Fibroblast of skin of left biceps (primary cell): ENCODE results near the gene PCDHGC3.

ENCODE experiments used
- DNase-seq, 2 experiments: peaks; one replicate each; pipeline ENCODE4 v3.0.0-alpha.2; 2013; ENCODE audit warnings: low read depth in 2 of 2

The PCDHGC3 gene

DNA sequence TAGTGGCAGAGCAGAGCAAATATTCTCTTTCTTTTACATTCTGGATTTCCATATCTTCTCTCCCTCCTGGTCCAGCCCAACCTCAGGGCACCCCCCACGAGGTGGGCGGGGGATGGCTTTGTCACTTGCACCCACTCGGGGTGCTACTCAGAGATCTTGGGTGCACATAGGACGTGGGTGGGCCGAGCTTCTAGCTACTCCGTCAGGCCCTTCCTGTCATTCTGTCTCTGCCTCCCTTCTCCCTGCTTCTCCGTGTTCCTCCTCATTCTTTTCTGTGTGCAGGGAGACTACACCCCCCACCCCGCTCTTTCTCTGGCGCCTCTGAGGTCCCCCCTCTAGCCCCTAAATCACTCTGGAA, 32.7 kb downstream of the PCDHGC3 start:
- DNase-seq, result no peak

DNA sequence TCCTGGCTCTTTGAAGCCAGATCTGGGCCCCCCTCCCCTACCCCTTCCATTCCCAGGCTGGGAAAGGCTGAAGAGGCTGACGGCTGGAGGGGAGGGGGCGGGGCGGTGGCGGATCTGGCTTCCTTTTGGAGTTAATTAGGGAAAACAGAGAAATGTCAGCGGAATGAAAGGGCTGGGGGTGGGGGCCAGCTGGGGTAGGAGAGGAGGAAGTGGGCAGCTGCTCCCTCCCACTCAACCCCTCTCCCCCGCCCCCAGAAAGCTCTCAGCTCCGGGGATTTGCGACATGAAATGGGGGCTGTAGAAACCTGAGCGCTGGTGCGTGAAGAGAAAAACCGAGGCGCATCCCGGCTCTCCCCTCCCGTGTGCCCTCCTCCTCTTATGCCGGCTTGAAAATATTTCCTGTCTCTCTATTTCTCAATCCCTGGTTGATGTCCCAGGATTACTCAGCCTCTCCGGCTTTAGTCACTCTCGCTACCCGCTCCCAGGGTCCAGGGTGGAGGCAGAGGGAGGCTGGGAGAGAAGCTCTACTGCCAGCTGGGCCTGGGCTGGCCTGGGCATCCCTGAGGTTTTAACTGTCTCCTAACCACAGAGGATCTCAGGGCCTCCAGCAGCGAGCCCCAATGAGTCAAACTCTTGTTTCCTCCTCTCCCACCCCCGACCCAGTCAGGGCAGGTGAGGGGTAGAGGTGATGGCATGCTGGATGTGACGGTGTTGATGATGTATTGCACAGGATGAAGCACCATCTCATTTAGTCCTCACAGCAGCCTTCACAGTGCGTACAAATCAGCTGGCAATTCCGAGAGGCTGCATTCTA, 33.2 kb downstream of the PCDHGC3 start:
- DNase-seq, result peak; percentile 97

- DNase-seq, result no peak
Observed at GRCh38 chr5:141510160-141510559, 34.4 kb downstream of the PCDHGC3 start.

DNA sequence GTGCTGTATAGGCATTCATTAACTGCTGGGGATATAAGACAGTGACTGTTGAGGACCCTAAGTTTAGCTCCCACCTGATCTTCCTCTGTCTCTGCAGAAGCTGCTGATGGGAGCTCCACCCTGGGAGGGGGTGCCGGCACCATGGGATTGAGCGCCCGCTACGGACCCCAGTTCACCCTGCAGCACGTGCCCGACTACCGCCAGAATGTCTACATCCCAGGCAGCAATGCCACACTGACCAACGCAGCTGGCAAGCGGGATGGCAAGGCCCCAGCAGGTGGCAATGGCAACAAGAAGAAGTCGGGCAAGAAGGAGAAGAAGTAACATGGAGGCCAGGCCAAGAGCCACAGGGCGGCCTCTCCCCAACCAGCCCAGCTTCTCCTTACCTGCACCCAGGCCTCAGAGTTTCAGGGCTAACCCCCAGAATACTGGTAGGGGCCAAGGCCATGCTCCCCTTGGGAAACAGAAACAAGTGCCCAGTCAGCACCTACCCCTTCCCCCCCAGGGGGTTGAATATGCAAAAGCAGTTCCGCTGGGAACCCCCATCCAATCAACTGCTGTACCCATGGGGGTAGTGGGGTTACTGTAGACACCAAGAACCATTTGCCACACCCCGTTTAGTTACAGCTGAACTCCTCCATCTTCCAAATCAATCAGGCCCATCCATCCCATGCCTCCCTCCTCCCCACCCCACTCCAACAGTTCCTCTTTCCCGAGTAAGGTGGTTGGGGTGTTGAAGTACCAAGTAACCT, 35.3 kb downstream of the PCDHGC3 start:
- no peak for DNase-seq

DNA sequence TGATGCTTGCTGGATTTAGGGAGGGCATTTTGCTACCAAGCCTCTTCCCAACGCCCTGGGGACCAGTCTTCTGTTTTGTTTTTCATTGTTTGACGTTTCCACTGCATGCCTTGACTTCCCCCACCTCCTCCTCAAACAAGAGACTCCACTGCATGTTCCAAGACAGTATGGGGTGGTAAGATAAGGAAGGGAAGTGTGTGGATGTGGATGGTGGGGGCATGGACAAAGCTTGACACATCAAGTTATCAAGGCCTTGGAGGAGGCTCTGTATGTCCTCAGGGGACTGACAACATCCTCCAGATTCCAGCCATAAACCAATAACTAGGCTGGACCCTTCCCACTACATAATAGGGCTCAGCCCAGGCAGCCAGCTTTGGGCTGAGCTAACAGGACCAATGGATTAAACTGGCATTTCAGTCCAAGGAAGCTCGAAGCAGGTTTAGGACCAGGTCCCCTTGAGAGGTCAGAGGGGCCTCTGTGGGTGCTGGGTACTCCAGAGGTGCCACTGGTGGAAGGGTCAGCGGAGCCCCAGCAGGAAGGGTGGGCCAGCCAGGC, 36.1 kb downstream of the PCDHGC3 start:
- DNase-seq, result no peak

DNA sequence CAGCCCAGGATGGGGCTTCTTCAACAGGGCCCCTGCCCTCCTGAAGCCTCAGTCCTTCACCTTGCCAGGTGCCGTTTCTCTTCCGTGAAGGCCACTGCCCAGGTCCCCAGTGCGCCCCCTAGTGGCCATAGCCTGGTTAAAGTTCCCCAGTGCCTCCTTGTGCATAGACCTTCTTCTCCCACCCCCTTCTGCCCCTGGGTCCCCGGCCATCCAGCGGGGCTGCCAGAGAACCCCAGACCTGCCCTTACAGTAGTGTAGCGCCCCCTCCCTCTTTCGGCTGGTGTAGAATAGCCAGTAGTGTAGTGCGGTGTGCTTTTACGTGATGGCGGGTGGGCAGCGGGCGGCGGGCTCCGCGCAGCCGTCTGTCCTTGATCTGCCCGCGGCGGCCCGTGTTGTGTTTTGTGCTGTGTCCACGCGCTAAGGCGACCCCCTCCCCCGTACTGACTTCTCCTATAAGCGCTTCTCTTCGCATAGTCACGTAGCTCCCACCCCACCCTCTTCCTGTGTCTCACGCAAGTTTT, 36.7 kb downstream of the PCDHGC3 start:
- no peak for DNase-seq

GRCh38 chr5:141512911-141513626, 37.3 kb downstream of the PCDHGC3 start:
- DNase-seq, result no peak

DNA sequence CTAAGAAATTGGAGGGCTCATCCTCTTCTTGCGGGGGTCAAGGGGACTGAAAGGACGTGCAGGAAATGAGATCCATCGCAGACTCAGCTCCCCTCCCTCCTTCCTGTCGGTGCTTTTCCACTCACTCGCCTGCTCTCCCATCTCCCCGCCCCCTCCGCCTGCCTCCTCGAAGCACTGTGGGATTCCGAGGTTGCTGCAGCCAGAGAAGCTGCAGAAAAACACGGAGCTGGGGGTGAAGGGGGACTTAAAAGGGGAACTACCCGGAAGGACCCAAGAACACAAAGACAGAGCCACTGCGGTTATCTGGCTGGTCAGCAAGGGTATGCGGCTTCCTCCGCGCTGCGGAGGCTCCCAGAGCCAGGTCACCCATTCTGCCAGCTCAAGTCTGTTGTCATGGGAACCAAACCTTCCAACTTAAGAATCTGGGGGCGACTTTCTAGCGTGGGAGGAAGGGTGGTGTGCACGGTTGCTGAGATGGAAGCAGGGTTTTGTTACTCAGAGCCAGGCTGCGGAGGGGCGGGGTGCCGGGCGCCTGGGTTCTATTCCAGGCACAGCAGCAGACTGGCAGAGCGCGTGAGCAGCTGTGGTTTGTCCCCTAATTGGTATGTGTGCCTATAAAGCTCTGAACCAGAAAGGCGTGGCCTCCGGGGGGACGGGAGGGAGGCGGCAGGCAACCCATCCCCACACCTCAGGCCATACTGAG, 38.0 kb downstream of the PCDHGC3 start:
- DNase-seq, result no peak

GRCh38 chr5:141514330-141515133, 38.8 kb downstream of the PCDHGC3 start:
- no peak for DNase-seq

DNA sequence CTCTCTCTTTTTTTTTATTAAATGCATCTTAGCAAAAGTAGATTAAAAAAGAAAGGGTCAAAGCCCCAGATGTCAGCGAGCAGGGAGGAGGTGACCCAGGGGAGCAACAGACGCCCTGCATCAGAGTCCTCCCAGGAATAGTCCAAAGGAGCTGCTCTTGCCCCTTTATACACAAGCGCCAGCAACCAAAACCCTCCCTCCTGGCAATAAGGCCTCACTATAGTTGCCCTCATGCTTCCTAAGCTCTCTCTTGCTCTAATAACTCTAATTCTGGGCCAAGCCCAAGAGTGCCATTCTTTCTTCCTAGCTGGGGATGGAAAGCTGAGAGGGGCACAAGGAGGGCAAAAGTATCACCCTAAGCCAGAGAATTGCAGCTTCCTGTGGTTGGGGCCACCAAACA, 39.4 kb downstream of the PCDHGC3 start:
- DNase-seq, result no peak

DNA sequence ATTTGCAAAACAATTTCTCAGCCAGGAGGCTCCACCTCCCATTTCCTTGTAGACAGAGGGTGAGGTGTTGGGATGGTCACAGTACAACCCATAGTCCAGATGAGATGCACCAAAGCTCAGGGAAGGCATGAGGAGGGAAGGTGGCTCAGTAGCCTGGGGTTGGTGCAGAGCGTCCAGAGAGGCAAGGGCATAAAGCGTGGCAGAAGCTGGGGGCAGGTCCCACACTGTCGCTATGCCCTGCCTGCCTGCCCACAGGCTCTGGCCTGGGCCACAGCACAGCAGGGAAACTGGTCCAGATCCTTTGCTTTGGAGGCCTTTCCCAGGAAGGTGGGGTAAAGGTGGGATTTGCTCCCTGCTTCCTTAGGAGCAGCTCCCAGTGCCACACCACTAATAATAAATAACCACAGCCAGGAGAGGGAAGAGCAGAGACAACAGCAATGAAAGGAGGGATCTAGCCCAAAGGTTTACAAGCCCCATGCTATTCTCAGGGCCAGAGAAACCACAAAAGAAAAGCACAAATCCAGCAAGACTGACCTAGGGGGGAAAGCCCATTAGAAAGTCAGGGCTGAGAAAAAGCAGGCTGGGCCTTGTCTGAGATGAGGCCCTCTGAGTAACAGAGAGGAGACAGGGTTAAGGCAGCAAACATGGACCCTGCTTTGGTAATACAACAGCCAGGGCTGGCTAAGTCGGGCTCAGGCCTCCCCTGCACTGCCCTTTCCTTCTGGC, 40.3 kb downstream of the PCDHGC3 start:
- no peak for DNase-seq

GRCh38 chr5:141516672-141517025, 40.9 kb downstream of the PCDHGC3 start:
- DNase-seq, result no peak

DNA sequence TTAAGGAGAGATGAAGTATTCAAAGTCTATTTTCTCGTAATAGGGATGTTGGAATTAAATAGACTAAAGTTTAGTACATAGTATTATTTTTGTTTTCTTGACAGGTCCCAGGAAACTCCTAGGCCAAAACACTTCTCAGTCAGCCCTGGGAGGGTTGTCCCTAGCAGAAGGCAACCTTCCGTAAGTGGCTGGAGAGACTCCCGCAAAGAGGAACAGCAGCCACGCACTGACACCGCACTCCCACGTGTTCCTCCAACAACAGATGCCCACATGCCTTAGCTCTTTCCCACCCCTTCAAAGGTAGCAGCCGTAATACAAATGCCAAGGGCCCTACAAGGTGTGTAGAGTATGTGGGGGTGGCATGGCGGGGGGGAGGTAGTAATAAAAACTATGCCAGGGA, 41.5 kb downstream of the PCDHGC3 start:
- no peak for DNase-seq

DNA sequence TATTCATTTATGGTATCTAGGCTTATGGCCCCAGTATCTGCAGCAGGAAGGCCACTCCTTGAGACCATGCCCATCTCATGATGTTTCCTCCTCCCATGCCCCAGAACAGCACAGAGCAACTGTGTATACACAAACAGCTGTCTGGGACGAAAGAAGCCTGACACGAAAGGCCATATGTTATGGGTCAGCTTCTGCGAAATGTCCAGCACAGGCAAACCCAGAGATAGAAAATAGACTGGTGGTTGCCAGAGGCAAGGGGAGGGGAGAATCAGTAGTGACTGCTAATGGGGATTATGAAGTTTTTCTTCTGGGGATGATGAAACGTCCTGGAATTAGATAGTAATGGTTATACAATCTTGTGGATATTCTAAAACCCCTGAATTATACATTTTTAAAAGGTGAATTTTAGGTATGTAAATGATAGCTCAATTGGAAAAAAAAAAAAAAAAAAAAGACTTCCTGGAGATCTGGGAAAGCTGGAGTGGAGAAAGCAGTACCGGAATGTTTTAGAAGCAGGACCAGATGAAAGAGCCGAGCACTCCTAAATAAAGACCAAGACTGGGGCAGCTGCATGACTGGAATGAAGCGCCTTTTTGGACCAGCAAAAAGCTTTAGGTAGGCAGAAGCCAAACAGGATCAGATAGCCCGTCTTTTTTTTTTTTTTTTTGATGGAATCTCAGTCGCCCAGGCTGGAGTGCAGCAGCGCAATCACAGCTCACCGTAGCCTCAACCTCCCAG, 42.3 kb downstream of the PCDHGC3 start:
- no peak for DNase-seq

DNA sequence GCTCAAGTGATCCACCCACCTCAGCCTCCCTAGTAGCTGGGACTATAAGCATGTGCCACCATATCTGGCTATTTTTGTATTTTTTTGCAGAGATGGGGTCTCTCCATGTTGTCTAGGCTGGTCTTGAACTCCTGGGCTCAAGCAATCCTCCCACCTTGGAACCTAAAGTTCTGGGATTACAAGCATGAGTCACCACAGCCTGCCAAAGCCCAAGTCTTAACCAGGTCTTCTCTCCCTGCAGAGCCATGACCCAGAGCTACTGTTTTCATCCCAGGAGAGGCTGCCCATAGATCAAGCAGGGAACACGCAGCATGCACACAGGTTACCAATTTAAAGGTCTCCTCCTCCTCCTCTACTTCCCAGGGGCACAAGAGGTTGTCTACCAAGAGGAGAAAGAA, 42.9 kb downstream of the PCDHGC3 start:
- no peak for DNase-seq

DNA sequence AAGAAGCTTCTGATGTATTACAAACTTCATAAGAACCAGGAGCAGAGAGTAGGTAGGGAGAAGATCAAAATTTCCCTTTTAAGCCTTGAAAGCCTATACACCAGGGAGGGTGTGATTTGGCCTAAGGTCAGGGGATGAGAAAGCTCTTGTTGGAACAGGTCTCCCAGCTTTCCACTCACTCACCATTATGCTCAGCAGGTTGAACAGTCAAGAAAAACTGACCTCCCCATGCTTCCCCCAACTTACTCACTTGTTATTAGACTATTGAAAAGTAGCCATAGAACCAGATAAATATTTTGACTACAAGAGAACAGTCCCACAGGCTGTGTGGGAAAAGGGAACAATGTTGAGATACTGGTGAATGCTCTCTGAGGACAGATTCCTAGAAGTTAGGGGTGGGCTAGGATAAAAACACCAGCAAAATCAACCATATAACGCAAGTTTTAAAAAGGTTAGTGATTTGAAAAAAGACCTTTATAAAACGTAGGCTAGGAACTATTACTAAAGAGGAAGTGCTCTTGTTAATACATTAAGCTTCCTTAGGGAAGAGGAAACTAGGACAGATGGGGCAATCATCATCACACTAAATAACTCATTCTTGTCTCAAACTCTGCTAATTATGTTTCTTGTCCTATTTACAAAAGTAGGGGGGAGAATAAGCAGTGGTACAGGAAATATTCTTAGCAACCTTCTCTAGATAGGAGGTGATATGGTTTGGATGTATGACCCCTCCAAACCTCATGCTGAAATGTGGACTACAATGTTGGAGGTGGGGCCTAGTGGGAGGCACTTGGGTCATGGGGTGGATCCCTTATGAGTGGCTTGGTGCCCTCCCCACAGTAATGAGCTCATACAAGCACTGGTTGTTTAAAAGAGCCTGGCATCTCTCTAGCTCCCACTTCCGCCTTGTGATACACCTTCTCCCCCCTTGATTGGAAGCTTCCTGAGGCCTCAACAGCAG, 44.1 kb downstream of the PCDHGC3 start:
- no peak for DNase-seq

DNA sequence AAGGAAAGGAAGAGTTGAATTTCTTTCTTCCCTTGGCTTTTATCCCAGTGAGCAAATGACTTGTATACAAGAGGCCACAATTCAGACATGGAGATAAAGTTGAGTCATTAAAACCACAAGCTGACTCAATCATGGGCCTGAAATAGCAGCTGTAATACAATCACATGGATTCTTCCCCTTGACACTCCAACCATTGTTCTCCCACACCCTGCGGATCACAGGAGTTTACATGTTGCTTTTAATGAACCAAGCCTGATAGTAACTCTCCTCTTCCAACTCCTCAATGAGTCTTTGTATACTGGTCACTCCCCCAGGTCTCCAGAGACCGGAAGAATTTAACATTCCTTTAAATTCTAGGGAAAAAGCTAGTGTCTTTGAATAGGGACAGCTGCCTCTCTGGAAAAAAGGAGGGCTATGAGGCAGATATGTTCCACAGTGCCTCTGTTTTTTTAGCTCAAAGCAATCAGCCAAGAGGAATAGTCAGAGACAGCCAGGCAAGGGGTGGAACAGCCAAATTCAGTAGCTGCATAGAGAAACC, 45.5 kb downstream of the PCDHGC3 start:
- peak; percentile 96 to 97 for DNase-seq

DNA sequence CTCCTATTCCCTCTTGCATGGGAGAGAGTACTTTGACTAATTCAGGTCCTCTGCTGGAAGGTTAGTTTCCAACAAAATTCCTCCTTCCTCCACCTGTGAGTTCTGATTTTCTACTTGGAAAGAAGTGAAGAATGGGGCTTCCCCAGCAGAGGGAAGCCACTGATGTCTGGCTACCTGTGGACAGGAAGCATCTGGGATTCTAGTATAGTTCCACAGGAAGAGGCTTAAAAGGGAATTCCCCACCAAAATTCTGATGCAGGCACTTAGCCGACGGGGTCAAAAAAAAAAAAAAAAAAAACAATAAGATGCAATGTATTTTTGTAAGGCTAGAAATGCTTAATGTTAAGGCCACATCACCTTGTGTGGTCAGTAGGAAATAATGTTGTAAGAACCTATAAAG, 46.5 kb downstream of the PCDHGC3 start:
- no peak for DNase-seq
